SIG-M5 treated with dmso at 0.1 percent for 504 hours (cell line): Measurements from ENCODE around the gene HDAC9.

ENCODE experiments used
- DNase-seq: peaks from one replicate; lab custom pipeline; 2025; ENCODE audit not compliant: unreplicated experiment; lab: John Stamatoyannopoulos, UW

The HDAC9 gene

DNA sequence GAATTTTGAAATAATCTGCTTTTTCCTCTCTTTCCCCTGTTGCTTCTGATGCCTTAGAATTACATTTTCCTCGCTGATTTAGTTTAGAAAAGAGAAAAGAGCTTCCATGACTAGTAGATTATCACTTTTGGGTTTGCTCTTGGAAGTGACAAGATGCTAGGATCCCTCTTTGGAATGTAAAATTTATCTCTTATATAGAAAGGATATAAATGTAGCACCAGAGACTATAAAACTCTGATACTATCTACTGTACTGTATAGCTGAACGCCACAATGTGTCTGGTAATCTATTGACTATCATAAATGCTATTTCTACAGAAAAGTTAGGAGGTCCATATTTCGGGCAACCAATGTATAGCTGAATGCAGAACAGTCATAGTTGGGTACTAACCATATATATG is 1.1 kb upstream of the HDAC9 start:
- DNase-seq, result no peak

- peak; percentile 44 for DNase-seq
These were observed 634 bp upstream of the HDAC9 start for GRCh38 chr7:18494821-18495408.

DNA sequence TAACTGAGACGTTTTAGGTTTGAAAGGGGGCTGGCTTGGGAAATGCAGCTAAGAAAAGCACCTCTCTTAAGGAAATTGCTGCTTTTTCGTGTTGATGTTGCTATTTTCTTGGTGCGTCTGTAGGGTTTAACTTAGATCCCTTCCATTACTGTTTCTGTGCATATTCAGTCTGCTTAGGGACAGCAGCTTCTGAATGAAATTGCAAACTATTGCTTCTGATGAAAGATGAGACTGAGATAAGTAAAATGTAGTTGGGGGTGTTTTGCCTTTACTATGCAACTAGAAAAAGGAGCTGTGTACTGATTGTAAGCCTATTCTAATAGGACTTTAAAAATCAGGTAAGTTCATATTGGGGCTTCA is 772 bp downstream of the HDAC9 start:
- DNase-seq, result no peak

DNA sequence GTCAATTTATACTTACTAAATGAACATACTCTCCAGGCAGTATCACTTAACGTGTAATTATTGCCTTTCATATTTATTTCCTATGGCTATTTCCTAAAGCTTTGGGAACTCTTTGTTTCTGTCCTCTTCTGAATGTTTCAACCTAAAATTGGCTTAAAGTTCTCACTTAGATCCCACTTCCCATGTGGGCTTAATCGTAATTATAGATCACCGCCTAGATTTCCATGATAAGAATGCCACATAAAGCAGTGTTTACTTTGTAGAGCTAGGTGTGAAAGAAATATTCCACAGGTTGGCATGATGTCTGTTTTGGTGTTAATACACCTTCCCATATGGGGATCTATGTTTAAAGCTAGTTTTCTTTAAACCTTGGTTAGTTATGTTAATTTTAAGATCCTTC is 1.5 kb downstream of the HDAC9 start:
- no peak for DNase-seq

GRCh38 chr7:18497800-18498199 is 2.3 kb downstream of the HDAC9 start:
- DNase-seq, result no peak

DNA sequence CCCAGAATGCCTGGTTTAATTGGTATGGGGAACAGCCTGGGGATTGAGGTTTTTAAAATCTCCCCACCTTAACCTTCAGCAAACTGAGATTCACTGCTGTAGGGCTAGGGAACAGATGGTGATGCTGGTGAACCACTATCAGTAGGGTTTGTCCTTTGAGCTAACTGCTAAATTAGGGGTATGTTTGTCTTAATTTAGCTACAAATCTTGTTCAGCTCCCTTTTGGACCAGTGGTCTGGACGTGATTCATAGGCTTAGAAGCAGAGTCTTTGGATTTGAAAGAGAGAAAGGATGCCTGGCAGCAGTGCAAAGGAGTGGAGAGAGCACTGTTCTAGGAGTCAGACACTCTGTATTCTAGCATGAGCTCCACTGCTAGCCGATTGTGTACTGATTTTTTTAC is 2.8 kb downstream of the HDAC9 start:
- no peak for DNase-seq

DNA sequence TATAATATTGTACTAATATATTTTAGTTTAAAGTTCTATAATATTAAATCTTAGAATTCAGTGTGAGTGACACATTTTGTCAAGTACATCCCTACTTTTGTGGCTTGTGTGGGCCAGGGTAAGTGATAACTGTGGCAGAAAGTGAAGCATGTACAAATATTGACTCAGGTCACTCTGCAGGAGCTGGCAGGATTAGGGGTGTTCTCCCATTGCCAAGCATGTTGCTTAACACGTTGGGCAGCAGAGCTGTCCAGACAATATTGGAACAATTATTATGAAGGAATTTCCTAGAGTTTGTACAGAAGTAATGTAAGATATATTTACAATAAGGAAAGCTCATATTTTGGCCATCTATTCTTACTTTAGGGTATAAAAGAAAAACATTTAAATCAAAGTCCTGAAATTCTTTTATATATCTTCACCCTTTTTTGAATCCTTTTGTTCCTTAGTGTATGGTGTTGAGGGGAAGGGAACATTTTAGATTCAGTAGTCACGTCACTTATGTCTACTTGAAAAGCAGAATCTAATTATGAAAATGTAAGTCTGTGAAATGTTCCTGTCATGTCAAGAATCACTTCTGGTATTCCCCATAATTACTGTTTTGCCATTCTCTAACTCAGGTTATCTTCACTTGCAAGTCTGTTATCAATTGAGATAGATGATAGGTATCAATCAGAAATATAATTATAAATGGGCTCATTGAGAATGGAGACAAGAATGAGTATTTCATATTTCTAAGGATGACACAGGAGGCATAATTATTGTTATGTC is 4.0 kb downstream of the HDAC9 start:
- DNase-seq, result no peak

DNA sequence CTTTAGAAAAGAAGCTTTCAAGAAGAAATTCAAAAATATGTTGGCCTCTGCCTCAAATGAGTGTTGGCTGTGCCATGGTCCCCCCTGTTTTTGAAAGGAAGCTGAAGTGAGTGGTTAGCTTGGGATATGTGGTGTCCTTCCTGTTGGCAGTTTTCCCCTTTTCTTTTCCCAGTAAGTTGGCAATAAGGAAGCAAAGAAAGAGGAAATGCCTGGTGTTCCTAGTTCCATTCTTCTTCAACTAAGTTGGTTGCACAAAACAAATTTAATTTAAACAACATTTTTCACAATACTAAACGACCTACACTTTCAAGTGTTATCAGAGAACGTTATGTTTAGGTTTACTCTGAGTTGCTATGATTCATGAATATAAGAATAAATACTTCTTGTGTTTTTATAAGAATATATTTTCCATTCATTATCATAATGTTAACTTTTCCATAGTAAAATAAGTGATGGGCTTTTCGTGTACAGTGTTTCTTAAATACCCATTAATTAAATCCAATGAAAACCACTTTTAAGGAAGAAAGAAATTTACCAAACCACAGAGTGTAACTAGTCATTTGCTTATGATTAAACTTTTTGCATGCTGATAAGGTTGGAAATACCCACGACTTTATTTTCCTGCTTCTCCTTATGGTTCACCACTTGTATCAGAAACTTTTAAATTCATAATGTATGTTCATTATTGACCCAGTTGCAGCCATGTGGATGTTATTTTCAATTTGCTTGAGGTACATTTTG is 7.7 kb downstream of the HDAC9 start:
- DNase-seq, result no peak

DNA sequence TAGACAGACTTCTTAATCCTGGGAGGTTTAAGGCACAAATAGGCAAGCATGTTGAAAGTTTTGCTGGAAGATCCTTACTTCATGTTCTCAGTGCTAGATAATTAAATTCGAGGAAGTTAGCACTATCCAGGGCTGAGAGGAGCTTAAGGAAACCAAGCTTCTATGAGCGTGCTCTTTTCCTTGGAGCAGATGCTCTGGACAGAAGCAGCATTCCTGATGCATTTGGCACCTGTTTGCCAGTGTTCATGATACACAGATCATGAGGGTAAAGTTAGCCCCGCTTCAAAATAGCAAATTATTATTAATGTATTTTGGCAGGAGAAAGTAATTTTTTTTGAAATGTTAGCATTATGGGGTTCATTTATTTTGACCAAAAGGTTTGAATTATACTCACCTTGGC is 9.4 kb downstream of the HDAC9 start:
- DNase-seq, result no peak

GRCh38 chr7:18505870-18506460 is 10.4 kb downstream of the HDAC9 start:
- no peak for DNase-seq

GRCh38 chr7:18508443-18509427 is 13.2 kb downstream of the HDAC9 start:
- peak; percentile 6 for DNase-seq

DNA sequence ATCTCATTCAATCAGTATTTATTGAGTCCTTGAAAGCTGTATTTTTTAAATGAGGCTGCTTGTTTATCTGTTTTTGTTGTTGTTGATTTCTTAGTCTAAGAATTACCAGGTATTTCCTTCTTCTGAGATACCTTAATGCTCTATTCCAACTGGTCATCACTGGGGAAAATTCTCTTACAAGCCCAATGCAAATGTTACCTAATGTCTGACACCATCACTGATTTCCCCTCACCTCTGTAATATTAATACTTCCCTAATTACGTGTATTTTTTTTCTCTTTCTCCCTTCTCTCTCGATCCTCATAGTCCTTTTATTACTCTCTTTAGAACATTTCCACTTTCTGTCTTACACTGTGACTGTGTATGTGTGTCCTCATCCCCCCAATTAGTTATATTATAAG is 13.9 kb downstream of the HDAC9 start:
- no peak for DNase-seq

- no peak for DNase-seq
These were observed 16.0 kb downstream of the HDAC9 start for GRCh38 chr7:18511351-18512140.

- no peak for DNase-seq
These were observed 17.8 kb downstream of the HDAC9 start for GRCh38 chr7:18513343-18513742.

DNA sequence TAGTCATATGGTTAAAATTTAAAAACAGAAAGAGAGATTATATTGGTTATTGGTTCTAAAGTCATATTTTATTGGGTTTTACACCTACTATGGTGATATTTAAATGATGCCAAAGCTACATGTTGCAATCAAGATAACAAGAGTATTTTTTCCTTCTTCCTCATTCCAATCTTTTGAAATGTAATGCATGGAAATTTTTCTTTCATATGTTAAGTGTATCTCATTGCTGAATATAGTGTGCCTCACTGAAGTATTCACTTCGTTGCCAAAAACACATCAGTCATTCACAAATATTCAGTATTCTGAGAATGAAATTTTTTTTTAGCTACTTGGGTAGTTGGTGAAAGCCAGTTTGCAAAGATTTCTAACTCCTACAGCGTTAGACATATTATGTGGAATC is 19.5 kb downstream of the HDAC9 start:
- DNase-seq, result no peak

DNA sequence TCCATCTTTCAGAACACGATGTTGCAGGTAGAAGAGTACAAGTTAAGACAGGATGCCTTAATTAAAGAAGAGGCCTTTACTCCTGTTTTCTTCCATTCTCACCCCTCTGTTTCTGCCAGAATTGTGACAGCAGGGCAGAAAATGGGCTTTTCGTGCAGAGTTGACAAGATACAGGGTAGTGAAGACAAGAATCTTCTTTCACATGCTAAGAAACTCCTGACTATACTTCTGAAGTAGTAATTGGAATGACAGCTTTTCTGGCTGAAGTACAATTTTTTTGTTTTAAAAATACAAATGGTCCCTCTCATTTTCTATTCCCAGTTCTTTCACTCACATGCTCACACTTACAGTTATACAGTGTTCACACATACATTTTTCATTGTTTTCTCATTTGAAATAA is 22.1 kb downstream of the HDAC9 start:
- no peak for DNase-seq

DNA sequence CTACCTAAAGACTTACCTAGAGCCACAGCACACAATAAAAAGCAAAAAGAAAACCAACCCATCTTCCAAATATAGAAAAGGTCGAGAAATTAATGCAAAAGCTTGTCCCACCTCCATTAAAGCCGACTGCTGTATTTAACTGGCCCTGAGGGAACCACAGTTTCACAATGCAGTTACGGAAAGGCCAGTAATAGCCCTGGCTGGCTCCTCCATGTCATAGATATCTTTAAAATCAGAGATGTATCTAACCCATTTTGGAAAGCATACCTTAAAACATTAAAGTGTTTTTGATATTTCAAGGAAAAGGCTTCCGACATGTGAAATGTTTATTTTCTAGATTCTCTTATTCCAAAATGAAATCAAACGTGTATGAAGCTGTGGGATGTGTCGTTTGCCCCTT is 23.0 kb downstream of the HDAC9 start:
- DNase-seq, result no peak

GRCh38 chr7:18520450-18521235 is 25.1 kb downstream of the HDAC9 start:
- DNase-seq, result peak; percentile 43

DNA sequence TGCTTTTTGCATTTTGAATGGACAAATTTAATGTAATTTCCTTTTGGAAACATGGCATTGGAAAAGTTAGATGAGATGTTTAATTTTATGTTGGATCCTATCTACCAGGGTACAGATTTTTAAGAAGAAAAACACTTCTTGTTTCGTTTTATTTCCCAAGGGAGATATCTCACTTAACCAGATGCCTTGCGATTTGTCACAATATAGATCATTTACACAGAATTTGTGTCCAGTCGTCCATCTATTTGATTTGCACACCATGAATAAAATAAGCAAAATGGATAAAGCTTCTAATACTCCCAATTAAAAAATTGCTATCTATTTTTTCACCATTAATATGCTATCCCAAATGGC is 25.7 kb downstream of the HDAC9 start:
- no peak for DNase-seq
